ENCODE data around the gene MAPK4.

GRCh38 chr18:50747849-50748242 is 188.0 kb downstream of the MAPK4 start:
- TF ChIP-seq BCL11A (IDR thresholded peaks at IDR 0.05; ENCODE audit: low read depth, low read length) (no peak), CTCF (IDR thresholded peaks at IDR 0.05 in 2 of 3, conservative IDR thresholded peaks at IDR 0.05 in 1 of 3; ENCODE audit: control insufficient read depth in 2 of 3, extremely low read depth in 1 of 3, insufficient read depth in 1 of 3, low read depth in 3 of 3, low read length in 3 of 3) (no peak), ESRRA (IDR thresholded peaks at IDR 0.05; ENCODE audit: low read length) (no peak), MEF2B (IDR thresholded peaks at IDR 0.05; ENCODE audit: partially characterized antibody, poor library complexity, severe bottlenecking) (no peak), POLR2AphosphoS5 (IDR thresholded peaks at IDR 0.05; ENCODE audit: low read length) (no peak), CHD2 (IDR thresholded peaks at IDR 0.05; ENCODE audit: borderline replicate concordance, low read depth, low read length) (no peak), MTA3 (IDR thresholded peaks at IDR 0.05; ENCODE audit: borderline replicate concordance, low read length) (no peak), POLR2A (IDR thresholded peaks at IDR 0.05; ENCODE audit: low read depth, low read length) (no peak), SMARCA5 (IDR thresholded peaks at IDR 0.05) (no peak), SPI1 (IDR thresholded peaks at IDR 0.05; ENCODE audit: borderline replicate concordance, insufficient read depth, low read depth, low read length) (no peak)

Data from GM12878 (cell line).